OCI-LY3 (cell line): ENCODE data around the gene GFRA1.

Experiments used
- EZH2phosphoT487 ChIP-seq: fragments of 200-600 bp; shearing (Covaris generic); IDR thresholded peaks from 2 replicates; pipeline ENCODE4 v1.6.1; 2018; ENCODE audit warnings: antibody characterized with exemption, mixed run types, low read depth
- TF ChIP-seq, protein P1 (sequence below): fragments of 200-600, 300-600 bp; sonication (generic); IDR thresholded peaks from 2 replicates; pipeline ENCODE4 v1.5.1; 2014; ENCODE audit warnings: antibody characterized with exemption, low read length, low read depth

DNA sequence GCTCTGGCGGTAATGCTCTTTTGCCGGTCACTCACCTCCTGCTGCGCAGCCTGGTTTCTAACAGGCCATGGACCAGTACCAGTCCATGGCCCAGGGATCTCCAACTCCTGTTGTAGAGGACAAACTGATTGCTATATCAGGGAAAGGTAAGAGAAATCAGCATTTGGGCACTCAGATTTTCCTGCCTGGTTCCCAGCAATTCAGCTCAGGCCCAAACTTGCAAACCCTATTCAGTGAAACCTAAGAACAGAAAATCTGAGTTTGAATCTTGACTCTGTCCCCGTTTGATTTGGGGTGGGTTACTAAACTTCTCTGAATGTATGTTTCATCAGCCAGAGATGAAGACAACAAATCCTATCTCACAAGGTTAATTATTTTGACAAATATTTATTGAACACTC, 77.4 kb downstream of the GFRA1 start:
- TF ChIP-seq EZH2phosphoT487: no peak
- TF ChIP-seq, protein P1, sequence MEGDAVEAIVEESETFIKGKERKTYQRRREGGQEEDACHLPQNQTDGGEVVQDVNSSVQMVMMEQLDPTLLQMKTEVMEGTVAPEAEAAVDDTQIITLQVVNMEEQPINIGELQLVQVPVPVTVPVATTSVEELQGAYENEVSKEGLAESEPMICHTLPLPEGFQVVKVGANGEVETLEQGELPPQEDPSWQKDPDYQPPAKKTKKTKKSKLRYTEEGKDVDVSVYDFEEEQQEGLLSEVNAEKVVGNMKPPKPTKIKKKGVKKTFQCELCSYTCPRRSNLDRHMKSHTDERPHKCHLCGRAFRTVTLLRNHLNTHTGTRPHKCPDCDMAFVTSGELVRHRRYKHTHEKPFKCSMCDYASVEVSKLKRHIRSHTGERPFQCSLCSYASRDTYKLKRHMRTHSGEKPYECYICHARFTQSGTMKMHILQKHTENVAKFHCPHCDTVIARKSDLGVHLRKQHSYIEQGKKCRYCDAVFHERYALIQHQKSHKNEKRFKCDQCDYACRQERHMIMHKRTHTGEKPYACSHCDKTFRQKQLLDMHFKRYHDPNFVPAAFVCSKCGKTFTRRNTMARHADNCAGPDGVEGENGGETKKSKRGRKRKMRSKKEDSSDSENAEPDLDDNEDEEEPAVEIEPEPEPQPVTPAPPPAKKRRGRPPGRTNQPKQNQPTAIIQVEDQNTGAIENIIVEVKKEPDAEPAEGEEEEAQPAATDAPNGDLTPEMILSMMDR: no peak
